HG03060 (cell line): Measurements from ENCODE around the gene MAMLD1.
"Not testable (repeated sequence)": the region's sequence is repeated elsewhere in the genome, so short reads cannot be mapped to it uniquely, and the experiment has no call there.

Source experiments
- ATAC-seq: cut with Tn5 transposase; IDR thresholded peaks from one replicate; pipeline ENCODE4 v1.9.1; 2021; ENCODE audit warnings: low read depth, moderate number of reproducible peaks; ENCODE audit not compliant: unreplicated experiment

Gene MAMLD1

DNA sequence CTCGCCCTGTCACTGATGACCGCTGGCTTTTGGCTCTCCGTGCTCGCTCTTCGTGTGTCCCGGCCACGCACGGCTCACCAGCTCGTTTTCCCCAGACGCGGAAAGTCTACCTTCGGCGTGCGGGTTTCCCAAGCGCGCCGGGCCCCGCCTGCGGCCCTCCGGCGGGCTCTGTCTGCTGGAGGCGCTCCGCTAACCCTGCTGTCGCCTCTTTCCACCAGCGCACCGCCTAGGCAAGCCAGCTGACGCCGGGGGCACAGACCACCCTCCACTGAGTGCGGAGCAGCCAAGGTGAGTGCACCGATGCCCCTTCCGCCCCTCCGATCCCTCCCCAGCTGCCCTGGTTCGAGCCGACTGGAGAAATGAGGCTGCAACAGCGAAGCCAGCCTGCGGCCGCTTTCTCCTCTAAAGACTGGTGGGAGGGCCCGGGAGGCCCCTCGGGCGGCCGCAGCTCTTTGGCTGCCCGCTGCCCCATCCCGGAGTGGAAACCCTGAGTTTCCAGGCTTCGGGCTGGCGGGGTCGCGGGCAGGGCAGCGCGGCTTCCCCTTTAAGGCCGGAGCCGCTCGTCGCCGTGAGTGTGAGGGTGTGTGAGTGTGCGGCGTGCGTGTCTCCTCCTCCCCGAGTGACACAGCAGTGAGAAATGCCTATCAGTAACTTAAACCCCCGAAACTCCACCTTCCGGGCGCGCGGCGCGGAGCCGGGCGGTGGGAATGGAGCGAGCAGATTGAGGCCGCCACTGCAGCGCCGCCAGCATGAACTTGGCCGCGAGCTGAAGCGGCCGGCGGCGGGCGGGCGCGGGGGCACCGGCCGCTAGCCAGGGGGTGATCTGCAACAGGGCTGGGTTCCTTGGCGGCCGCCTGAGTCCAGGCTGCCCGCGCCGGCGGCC is at the start of gene MAMLD1:
TSS of gene MAMLD1 (plus strand) at position 719 of the 883 bp plus-strand sequence. CDS start 82,200 bp downstream, outside the sequence.
- no peak for ATAC-seq

GRCh38 chrX:150313514-150313913 is 49.6 kb upstream of the MAMLD1 start:
- no peak for ATAC-seq

DNA sequence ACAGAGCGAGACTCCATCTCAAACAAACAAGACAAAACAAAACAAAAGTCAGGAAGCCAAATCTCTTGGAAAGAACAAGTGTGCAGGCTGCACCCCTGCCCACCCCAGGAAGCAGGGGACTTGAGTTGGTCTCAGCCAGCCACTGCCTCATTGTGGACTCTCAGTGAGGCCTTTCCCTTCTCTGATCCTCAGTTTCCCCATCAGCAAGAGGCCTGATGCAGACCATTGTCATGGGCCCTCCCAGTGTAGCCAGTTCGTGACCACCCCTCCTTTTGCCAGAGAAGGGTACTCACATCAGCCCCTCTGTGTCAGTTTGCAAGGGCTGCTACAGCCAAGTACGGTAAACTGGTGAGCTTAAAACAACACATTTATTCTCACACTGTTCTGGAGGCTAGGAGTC is 48.9 kb upstream of the MAMLD1 start:
- no peak for ATAC-seq

DNA sequence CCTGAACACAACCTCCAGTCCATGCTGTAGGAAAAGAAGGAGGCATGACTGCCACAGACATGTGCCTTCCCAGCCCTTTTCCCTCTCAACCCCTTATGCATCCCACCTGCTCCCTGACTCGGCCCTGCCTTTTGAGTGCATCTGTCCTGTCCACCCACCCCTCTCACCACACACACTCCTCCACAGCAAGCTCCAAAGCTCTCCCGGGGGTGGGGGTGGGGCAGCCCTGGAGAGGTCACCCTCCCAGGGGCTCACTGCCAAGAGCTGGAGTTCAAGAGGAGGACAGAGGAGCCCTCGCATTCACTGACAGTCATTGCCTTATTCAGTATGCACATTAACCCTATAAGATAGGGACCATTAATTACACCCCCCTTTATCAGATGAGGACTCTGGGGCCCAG is 46.6 kb upstream of the MAMLD1 start:
- ATAC-seq = no peak

GRCh38 chrX:150323020-150323419 is 40.1 kb upstream of the MAMLD1 start:
- no peak for ATAC-seq

- no peak for ATAC-seq
Measured at GRCh38 chrX:150324035-150324728, 38.9 kb upstream of the MAMLD1 start.

GRCh38 chrX:150324919-150325318 is 38.2 kb upstream of the MAMLD1 start:
- no peak for ATAC-seq

DNA sequence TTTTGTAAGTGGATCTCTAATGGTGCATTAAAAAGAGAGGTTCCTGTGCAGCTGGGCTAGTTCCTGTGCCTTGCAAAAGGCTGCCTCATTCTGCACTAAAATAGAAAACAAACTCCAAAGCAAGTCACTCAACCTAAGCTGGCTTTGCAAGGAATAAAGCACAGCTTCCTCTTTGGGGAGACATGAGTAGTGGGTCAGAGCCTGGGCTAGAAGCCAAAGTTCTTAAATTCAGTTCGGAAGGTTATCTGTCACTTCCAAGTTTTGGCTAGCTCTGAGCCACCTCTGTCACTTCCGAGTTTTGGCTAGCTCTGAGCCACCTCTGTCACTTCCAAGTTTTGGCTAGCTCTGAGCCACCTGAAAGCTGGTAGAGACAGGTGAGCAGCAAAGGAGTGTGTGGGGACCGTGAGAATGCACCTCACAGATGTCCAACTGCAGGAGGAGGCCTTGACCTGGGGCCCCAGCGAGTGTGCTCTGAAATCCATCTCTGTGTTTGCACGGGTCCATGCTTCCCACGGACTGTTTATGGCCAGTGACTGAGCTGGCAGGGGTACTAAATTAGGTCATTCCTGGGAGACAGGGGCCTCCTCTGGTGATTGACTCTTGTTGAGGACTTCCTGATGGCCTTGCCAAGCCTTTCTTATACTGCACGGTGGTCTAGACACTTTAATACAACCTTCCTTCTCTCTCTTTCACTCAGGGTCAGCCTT is 36.4 kb upstream of the MAMLD1 start:
- ATAC-seq = no peak

- ATAC-seq = no peak
Measured at GRCh38 chrX:150329282-150329681, 33.8 kb upstream of the MAMLD1 start.

- ATAC-seq = no peak
Measured at GRCh38 chrX:150329868-150330267, 33.2 kb upstream of the MAMLD1 start.

DNA sequence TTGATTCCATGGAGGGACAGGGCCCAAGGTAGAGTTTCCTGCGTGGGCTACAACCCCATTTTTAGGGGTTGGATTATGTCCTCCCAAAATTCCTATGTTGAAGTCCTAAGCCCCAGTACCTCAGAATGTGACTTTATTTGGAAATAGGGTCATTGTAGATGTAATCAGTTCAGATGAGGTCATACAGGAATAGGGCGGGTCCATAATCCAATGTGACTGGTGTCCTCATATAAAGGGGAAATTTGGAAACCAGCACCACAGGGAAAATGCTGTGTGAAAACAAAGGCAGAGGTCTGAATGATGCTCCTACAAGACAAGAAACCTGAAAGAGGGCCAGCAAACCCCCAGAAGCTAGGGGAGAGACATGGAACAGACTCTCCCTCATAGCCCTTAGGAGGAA is 31.1 kb upstream of the MAMLD1 start:
- no peak for ATAC-seq

DNA sequence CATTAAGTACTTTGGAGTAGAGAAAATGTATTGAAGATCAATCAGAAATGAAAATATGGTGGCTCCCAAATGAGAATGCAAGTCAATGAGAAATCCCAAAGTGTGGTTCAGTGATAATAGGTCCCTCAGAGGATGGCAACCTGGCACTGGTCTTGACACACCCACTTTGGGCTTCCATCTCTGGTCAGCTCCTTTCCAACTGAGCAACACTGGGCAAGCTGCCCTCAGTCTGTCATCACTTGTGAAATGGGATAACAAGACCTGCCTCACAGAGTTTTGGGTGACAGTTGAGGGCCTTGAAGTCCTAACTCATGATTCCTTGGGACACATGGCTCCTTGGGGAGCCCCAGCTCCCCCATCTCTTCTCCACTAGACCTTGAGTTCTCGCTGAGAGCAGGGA is 29.0 kb upstream of the MAMLD1 start:
- no peak for ATAC-seq

GRCh38 chrX:150334981-150335380 is 28.1 kb upstream of the MAMLD1 start:
- ATAC-seq = no peak

GRCh38 chrX:150337026-150337425 is 26.1 kb upstream of the MAMLD1 start:
- ATAC-seq = no peak

GRCh38 chrX:150337536-150337935 is 25.6 kb upstream of the MAMLD1 start:
- ATAC-seq = no peak

DNA sequence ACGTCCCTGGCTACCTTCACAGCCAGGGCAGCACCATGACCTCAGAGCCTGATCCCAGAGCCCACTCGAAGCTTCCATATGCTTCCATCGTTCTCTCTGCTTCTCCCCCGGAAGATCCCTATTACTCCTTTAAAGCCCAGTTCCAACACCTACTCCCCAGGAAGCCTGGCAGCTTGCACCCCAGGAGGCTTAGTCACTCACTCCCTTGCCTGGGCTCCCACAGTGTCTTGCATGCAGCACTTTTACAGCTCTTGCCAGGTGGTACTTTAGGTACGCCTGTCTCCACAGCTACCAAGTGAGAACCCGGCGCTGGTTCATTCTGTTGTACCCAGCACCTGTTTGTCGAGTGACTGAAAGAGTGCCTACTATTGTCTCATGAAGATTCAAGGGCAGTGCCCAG is 24.5 kb upstream of the MAMLD1 start:
- no peak for ATAC-seq

GRCh38 chrX:150339736-150340135 is 23.4 kb upstream of the MAMLD1 start:
- no peak for ATAC-seq

DNA sequence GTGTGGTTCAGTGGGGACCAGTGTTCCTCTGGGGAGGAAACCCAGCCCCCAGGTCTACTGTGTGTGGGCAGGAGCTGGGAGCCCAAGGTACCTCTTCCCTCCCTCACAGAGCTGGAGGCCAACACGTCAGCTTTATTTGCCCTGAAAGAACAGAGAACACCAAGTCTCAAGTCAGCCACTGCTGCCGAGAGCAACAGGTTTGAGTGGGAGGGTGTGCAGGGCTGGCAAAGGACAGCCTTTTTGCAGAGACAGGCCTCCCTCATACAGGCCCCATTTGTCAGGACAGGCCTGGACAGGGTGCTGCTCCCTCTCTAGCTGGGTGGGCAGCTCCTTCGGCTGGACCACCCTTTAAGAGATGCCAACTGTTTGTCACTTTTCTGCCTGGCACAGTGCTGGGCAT is 22.8 kb upstream of the MAMLD1 start:
- ATAC-seq = not testable (repeated sequence)

DNA sequence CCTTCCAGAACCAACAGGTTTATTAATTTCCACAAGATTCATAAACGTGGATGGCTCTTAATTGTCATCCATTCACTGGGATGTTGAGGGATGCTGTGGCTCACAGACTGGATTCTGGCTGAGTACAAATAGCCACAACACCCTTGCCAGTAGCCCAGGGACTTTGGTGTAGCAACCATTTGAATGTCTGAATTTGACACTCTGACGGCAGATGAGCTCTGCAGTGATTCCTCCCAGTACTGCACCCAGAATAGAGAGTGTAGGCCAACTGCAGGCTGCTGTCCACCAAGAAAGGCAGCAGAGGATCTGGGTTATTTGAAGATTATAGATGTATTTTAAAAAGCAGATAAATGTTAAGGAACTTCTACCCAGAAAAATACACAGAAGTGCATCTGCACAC is 15.6 kb upstream of the MAMLD1 start:
- ATAC-seq = no peak

DNA sequence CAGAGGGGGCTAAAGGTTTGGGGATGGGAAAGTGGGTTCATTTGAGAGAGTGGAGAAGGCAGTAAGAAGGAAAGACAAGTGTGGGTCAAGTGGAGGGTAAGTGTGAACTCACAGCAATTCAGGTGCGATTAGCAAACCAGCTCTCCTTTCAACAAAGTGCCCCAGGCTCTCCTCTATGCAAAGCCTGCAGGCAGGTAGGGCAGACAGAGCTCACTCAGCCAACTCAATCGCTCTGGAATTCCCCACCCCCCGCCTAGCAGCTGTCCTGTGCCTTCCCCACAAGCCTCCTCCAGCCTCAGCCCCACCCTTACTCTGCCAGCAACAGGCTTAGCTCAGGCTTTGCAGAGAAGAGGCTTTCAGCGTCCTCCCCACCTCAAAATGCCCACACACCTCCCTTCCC is 14.8 kb upstream of the MAMLD1 start:
- no peak for ATAC-seq

DNA sequence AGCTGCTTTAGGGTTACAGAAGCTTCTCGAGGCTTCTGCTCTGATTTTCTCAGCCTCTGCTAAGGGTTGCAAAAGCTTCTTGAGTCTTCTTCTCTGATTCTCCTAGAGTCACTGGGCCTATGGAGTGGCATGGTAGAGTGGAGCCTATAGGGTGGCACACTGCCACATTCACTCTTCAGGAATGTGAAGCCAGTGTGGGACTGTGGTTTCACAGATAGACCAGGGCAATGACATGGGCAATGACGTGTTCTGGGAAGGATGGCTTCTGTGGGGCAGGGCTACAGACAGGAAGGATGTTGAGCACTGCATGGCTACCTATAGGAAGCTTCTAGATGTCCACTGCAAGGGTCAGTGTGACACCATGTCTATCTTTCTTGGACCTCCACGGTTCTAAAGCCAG is 11.0 kb upstream of the MAMLD1 start:
- ATAC-seq = no peak
